GM19452 (cell line): ENCODE measurements around the gene HSD17B12.
"Not testable (repeated sequence)": the region's sequence is repeated elsewhere in the genome, so short reads cannot be mapped to it uniquely, and the experiment has no call there.

Experiments
- ATAC-seq: cut with Tn5 transposase; IDR thresholded peaks from one replicate; pipeline ENCODE4 v1.9.1; 2021; ENCODE audit not compliant: unreplicated experiment

HSD17B12 gene

DNA sequence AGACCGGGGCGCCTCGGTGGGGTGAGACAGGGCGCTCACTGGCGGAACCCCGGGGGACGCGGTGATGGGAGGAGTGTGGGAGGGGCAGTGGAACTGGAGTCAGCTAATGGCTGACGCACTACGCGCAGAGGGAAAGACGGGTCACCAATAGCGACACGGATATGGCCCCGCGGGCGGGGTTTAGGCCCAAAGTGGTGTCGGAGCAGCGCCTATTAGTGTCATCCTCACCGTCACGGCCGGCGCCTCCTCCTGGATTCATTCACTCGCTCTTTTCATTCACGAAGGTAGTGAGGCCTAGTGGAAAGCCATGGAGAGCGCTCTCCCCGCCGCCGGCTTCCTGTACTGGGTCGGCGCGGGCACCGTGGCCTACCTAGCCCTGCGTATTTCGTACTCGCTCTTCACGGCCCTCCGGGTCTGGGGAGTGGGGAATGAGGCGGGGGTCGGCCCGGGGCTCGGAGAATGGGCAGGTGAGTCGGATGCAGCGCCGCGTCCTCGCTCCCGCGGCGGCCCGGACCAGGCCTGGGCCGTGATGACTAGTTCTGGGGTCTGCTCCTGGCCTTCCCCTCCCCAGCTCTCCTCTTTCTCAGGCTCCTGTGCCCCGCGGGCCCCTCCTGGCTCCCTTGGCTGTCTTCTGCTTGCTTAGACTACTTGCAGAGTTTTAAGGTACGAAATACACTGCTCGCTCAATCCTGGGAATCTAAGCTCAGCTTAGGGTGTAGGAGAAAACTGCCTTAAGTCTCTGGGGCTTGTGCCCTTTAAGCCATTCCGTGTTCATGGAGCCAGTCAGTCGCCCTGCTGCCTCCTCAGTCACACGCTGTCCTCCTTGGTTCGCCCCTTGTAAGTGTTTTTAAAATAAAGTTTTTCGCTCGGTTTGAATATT lies at the start of gene HSD17B12:
TSS of gene HSD17B12 (plus strand) at position 218 of the 880 bp plus-strand sequence. CDS start at position 308, 90 bp downstream.
- ATAC-seq: peak; percentile 97

DNA sequence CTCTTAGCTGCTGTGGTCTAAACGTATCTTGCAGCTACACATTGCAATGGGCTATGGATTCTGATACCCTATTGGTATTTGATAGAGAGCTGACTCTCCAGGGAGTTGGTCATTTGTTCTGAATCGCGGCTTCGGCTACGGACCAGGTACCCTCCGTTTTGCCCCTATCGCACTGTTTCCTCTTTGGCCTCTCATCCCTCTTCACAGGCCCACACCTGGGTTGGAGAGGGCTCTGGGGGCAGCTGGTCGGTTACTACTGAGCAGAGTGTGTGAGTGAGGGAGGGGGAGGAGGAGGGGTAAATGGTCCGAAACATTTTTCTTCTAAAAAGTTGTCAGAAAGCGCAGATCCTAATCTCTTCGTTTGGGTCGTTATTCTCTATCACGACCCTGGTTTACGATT lies 48.8 kb upstream of the HSD17B12 start:
- no peak for ATAC-seq

DNA sequence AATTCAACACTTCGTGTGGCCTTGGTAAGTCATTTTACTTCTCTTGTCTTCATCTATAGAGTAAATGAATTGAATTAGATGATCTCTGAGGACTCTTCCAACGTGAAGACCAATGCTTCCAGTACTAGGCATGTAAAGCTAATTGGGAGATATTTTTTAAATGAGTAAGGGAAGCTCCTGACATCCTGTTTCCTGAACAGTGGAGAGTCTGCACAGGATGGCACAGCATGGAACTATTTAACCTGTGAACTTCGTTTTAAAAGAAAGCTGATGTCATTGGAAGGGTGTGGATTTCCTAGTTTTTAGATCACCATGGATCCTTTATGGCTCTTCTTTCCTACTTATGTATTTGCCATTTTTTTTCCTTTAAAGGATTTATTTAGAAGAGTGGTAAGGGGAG lies 48.4 kb upstream of the HSD17B12 start:
- no peak for ATAC-seq

DNA sequence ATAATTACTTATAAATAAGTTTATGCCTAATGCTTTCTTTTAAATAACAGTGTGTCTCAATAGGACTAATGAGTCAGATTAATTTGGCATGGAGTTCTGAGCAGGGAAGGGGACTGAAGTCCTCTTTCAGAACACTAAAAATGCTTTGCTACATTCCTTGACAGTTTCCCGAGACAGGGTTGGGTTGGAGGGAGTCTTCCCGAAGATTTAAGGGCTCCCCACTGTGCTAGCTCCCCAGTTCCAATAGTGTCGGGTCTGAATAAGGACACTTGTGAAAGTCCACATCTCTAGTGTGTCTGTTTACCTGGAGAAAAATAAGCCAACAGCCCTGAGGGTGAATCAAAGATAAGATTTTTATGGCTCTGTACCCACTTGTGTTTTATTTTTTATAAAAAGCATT lies 41.8 kb upstream of the HSD17B12 start:
- ATAC-seq: no peak

DNA sequence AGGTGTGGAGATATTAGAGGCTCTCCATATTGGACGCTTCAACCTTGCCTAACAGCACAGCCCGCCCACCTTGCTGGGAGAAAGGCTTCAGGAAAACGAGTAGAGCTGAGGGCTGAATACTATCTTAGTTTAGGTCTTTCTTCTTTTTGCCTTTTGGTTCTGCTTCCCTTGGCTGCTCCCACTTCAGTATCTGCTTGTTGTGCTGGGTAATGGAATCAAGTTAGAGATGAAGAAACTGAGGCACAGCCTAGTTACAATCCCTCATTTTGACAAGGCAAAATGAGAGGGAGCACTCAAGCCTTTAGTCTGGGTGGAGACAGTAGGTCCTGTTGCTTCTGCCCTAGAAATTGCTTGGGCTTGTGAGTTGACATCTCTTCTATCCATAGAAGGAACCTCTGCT lies 41.3 kb upstream of the HSD17B12 start:
- no peak for ATAC-seq

DNA sequence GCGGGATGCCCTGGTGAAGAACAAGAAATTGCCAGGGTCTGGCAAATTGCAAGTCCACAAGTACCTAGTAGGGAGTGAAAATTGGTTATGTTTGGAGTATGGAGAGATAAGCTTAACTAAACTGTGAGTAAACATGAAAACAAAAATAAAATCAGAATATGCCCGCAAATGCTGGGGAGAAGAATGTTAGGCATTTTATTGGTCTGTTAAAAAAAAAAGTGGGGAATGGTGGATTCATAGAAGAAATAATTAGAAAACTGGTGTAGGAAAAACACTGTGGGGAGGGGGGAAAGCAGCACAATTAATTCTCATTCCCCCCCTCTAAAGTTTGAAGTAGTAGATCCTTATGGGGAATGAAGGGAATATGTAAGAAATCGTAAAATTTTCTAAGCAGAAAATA lies 40.6 kb upstream of the HSD17B12 start:
- no peak for ATAC-seq

DNA sequence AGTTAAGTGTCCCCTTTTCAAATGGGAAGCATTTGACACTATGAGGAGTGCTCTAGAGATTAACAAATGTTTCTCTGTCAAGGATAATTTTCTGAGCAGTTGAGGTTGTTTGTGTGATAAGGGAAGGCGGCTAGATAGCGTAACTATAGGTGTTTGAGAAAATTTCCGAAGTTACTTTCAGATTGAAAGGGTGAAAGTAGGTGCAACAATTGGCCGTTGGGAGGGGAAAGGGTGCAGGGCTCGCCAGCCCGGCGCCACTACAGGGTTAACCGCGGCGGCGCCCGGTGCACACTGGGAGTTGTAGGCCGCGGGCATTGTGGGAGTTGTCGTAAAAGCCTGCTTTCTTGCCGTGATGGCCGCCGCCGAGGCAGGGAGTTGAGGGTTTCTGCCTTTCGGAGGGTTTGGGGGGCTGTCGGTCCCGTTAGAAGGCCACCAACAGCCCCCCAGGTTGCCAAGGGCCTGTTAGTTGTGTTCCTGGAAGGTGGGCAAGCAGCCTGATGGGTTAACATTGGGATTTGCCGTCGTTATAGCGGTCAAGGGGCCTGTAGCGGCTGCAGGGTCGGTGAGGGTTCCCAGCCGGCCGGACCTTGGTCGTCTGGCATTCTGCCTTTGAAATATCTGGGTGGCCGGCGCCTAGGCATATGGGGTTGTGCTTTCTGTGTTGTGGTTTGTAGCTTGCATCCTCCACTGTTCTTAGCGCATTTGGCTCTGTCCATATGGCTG lies 36.5 kb upstream of the HSD17B12 start:
- ATAC-seq: peak; percentile 100

DNA sequence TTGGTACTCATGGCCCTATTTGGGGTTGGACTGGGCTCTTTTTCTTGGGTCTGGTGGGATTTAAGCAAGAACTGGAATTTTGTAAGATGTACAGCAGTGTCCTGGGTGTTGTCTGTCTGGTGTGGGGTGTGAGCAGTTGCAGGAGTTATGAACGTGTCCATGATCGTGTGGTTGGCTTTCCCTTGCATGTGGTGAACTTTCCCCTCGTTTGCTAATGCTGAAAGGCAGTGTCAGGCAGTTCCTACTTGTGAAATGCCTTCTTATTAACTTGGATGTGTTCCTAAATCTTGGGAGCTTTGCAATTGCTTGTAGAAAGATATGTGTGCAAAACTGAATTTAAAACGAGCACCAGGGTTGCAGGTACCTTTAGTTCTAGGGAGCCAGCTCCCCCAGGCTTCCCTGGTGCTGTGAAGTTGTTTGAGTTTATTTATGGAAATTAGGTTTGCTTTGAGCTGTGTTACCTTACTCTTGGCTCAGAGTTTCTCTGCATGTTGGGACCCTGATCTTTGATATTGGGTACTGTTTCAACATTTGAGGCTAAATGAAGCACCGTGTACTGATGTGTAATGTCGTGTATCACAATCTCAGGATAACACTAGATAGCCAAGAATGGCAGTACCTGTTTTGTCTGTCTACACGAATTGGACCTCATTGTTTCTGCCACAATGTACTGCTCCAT lies 35.8 kb upstream of the HSD17B12 start:
- no peak for ATAC-seq

DNA sequence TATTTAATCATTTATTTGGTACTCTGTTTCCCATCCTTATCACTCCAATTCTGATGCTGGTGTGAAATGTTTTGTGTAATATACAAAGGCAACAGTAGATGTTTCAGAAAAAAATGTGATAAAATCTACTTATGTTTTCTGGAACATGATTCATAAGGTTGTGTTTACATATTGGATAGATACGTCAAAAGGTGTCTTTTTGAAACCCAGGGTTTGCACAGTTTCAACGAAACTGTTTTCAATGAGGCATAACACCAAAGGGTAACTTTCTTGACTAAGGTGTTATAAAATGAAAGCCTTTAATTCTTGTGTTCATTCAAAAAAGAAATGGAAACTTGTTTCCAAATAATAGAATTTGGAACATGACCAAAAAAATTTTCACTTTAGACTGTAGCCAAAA lies 33.8 kb upstream of the HSD17B12 start:
- ATAC-seq: no peak

DNA sequence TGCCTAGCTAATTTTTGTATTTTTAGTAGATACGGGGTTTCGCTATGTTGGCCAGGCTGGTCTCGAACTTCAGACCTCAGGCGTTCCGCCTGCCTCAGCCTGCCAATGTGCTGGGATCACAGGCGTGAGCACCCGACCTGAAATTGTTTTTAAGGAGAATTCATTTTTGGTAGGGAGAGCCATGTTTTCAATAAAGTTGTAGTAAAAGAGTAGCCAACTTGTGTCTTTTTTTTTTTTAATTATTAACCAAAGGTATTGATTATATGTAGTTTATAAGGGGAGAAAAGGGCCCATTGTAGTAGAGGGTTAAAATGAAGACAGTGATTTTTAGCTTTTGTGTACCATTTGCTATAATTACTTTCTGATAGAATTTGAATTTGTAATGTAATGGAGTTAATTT lies 31.6 kb upstream of the HSD17B12 start:
- no peak for ATAC-seq

DNA sequence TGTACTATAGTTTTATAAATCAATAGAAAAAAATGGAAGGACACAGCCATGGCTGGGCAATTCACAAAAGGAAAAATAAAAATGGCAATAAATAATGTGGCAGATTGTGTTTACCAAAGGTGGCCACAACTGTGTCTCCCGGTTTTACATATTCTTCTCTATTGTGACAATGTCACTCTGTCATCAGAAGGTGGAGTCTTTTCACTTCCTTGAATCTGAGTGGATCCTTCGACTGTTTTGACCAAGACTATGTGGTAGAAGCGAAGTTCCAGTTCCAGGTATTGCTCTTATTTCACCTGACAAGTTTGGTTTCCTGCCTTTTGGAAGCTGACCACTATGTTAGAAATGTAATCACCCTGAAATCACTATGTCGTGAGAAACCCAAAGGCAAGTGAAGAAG lies 31.0 kb upstream of the HSD17B12 start:
- ATAC-seq: no peak

DNA sequence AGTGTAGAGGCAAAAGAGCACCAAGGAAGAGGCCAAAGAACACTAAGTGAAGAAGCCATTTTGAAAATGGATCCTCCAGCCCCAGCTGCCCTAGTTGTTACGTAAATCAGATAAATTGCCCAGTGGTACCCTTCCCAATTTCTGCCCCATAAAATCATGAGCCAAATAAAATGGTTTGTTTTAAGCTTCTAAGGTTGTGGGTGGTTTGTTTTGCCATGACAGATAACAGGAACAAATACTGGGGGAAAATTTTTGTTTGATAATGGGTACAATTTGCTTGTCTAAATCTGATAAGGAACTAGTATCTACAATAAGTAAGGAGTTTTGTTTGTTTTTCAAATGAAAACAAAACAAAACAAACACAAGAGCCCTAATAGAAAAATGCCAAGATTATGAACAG lies 30.6 kb upstream of the HSD17B12 start:
- no peak for ATAC-seq

DNA sequence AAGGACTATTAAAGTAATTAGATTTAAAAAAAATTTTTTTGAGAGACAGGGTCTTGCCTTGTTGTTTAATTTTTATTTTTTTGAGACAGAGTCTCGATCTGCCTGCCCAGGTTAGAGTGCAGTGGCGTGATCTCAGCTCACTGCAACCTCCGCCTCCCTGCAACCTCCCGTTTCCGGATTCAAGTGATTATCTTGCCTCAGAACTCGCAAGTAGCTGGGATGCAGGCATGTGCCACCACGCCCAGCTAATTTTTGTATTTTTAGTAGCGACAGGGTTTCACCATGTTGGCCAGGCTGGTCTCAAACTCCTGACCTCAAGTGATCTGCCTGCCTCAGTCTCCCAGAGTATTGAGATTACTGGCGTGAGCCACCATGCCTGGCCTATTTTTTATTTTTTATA lies 17.5 kb upstream of the HSD17B12 start:
- not testable (repeated sequence) for ATAC-seq

DNA sequence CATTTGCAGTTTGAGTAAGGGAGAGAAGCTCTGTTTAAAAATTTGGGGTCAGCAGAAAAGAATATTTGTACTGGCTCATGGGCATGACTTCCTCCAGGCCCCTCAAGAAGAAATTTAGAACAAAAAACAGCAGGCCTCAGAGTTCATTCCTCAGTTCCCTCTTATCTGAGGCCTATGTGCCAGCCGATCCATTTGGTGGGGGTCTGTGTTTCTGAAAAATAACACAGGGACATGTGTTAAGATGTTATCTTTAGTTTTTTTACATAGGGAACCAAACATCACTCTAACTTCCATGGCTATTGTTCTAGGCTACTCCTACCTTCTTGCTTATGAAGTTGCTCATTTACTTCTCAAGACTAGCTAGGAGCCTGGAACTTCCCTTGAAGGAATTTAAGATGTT lies 16.2 kb upstream of the HSD17B12 start:
- ATAC-seq: no peak

DNA sequence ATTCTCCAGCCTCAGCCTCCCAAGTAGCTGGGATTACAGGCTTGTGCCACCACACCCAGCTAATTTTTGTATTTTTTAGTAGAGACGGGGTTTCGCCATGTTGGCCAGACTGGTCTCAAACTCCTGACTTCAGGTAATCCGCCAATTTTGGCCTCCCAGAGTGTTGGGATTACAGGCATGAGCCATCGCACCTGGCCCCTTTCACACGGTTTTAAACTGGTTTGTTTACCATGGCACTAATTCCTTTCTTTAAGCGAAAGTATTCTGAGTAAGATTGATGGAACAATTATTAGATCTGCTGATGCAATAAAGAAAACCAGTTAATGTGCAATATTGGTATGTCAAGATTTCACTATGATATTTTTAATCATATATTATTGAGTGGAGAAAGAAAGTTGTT lies 9.3 kb upstream of the HSD17B12 start:
- not testable (repeated sequence) for ATAC-seq

DNA sequence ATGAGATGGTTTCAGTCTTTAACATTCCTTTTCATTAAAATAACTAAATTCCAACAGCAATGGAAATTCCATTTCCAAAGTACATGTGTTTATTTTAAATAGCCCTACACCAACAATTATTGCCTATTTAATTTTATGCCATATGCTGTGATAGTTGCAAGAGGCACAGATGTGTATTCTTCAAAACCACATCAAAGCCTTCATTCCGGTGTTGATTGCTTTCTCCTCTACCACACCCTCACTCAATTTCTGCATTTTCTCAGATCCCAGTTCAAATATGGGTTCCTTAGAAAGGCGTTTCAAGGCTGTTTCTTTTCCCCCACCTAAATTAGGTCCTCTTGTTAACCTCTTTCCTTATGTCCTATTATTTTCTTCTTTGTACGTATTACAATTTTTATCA lies 6.0 kb upstream of the HSD17B12 start:
- ATAC-seq: no peak

DNA sequence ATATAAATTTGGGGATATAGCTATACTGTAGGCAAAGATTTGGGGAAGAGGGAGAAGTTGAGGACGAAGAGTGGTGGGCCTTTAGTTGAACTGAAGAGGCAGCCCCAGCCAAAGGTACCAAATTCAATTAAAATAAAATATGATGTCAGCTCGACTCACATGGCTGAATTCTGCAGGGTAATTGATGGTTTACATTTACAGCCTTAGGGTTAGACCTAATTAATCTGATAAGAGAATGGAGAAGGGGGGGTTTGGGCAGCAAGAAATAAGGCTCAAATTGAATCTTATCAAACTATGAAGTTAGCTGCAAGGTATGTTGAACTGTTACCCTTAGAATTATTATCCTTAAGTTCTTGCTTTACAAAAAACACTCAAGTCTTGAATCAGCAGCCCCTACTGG lies 3.6 kb upstream of the HSD17B12 start:
- ATAC-seq: no peak

DNA sequence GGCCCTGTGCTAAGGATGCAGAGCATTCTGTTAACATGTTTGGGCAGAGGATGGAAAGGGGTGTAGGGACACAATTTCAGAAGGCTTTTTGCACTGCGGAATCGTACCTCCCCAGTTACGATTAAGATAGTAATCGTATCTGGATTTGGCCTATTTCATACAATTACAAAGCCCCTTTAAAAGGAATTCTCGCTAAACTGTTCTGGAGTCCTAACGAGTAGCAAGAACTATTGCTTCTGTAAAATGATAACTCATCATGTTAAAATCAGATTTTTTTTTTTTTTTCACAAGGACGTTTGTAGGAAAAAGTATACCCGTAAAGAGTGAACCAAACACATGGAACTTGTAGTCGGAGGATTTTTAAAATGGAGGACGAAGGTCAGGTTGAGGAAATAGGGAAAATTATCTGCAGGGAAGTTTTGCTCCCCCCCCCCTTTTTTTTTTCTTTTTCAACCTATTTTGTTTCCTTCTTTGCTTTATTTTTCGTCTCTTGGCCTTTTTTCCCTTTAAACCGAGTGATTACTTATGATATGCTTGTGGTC lies 934 bp downstream of the HSD17B12 start:
- ATAC-seq: no peak

DNA sequence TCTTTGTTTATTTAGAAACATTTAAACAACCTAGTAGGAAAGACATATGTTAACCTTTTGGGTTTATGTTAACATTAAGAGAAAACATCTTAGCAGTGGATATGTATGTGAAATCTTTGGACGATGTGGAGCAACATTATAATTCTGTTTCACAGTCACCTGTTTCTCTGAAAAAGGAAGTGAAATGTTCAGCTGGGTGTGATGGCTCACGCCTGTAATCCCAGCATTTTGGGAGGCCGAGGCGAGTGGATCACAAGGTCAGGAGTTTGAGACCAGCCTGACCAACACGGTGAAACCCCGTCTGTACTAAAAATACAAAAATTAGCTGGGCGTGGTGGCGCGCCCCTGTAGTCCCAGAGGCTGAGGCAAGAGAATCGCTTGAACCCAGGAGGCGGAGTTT lies 1.5 kb downstream of the HSD17B12 start:
- ATAC-seq: not testable (repeated sequence)

DNA sequence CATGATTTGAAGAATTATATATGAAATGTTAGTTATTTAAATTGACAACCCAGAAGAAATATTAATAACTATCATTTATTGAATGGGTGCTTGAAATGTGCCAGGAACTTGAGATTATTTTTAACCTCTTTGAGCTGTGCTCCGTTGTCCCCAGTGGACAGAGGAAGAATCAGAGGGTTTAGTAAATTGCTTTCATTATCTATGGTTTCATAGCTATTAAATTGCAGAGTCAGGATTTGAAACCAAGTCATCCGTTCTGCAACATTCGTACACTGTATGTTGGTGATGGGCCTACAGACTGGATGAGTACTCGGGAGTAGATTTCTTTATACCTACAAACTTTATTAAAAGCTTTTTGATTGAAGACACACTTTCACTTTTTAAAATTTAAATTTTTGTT lies 4.9 kb downstream of the HSD17B12 start:
- no peak for ATAC-seq

DNA sequence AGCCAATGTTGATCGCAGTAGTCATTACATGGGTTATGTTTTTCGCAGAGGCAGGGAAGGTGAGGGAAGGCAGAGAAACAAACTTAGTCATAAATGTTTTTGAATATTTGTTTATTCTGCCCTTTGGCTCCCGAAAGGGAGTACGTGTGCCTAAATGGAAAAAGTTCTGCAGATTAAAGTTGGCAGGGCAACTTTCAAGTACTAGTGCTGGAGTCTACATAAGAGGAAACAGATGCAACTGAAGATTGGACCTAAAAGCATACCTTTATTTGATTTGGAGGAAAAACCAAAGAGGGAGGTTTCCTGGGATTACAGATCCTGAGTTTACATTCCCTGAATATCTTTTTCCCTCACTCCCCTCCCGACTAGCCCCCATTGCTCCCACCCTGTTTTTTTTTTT lies 5.7 kb downstream of the HSD17B12 start:
- ATAC-seq: no peak
